Psoas muscle (tissue), 8 donors: Measurements from ENCODE around the gene P2RY6. TPM values are rescaled to one million over a fixed set of nuclear protein-coding genes. Genes with fewer than 3 reads are reported as not detected.

ENCODE experiments used
- ATAC-seq, 4 donors: fragments of 200-7000 bp; cut with Tn5 transposase; one replicate each; pipeline ENCODE4 v1.9.1; 2020; ENCODE audit warnings: moderate library complexity in 3 of 4, mild to moderate bottlenecking in 2 of 4
- DNase-seq, 2 donors: peaks; one replicate each; pipeline ENCODE4 v3.0.0-alpha.2; 2020
- H3K27ac ChIP-seq: fragments of 200-600 bp; one replicate; pipeline ENCODE4 v1.8.0; 2022
- H3K27me3 ChIP-seq, 3 donors: fragments of 200-600 bp in 1 of 3; one replicate each; pipeline versions ENCODE4 v1.6.1 to v1.8.0; 2013 to 2022; ENCODE audit warnings: low read length in 2 of 3, mild to moderate bottlenecking in 2 of 3, moderate library complexity in 1 of 3; ENCODE audit not compliant: insufficient read depth in 3 of 3
- H3K36me3 ChIP-seq, 2 donors: fragments of 200-600 bp in 1 of 2; one replicate each; pipeline versions ENCODE4 v1.6.1 to v1.8.0; 2013 to 2022; ENCODE audit warnings: low read depth in 1 of 2, mild to moderate bottlenecking in 1 of 2, moderate library complexity in 1 of 2; ENCODE audit not compliant: insufficient read depth in 1 of 2
- H3K4me1 ChIP-seq: fragments of 200-600 bp; one replicate; pipeline ENCODE4 v1.8.0; 2022
- H3K4me3 ChIP-seq: fragments of 200-600 bp; one replicate; pipeline ENCODE4 v1.8.0; 2022; ENCODE audit warnings: mild to moderate bottlenecking
- H3K9me3 ChIP-seq: fragments of 200-600 bp; one replicate; pipeline ENCODE4 v1.8.0; 2022
- CTCF ChIP-seq: fragments of 200-600 bp; IDR thresholded peaks from one replicate; pipeline ENCODE4 v1.8.0; 2022; ENCODE audit warnings: antibody characterized with exemption
- WGBS, 3 donors: extraction: QIAGEN DNeasy Blood & Tissue Kit; methylation state at CpG; one replicate each; pipeline versions ENCODE4 v1.1.6 to v1.1.7; 2013; 5-methylcytosine and 5-hydroxymethylcytosine counted together
- intact Hi-C, 2 donors: fragments of 100-400 bp; cut with DNase I; formaldehyde crosslinking; loops; one replicate each; pipeline versions ENCODE4 v1.11.0 to v1.14.2; 2022
- polyA plus RNA-seq, 3 donors: library from polyadenylated mRNA; stranded (reverse); fragments of 200-250 nt; gene quantifications; one replicate each; pipeline ENCODE4 v1.2.3, GENCODE V29; 2013
- total RNA-seq, 4 donors: library from RNA; stranded (reverse); fragmentation: NEBNext Ultra II Directional in 2 of 4; extraction: Animal tissue kit (Norgen Biotek cat#: 25700) in 2 of 4; gene quantifications; one replicate each; pipeline versions ENCODE4 v1.2.1 to v1.2.4, GENCODE V29; 2021 to 2023
- donor health status: healthy with polysubstance abuse.
- donor health status: DM: no; HTN: no; CAD: no; lungs with moderate emphysema.
- donor health status: Bipolar disorder and iron deficiency.
- donor health status: healthy.
- donor health status: DM: yes; HTN: yes; CAD: no.
- donor health status: DM: no; HTN: no; CAD: no.
- donor health status: DM: no; HTN: no; CAD: no.
- donor health status: DM: yes; HTN: yes; CAD: no.

P2RY6 gene
- total and polyA plus RNA-seq, 7 donors: 0.59 to 2.5 (median 1.3) TPM

GRCh38 chr11:73308003-73308960 is 36.1 kb downstream of the P2RY6 start, which contains the start of gene ARHGEF17:
Gene ARHGEF17, plus strand, starts transcription at chr11:73308276. Its CDS starts 363 bp downstream, at chr11:73308639.
- ATAC-seq: peak; percentile 35 to 48 (median 38)
- peak within 1 kb of the TSS; percentile 82 for H3K27ac ChIP-seq
- peak; percentile 74 to 82 for DNase-seq
- WGBS, 3 donors: 0 to 1% (median 1%) methylated on average over 60 to 105 of the region's 105 CpGs
- TF ChIP-seq CTCF: no peak
- H3K27me3 ChIP-seq: peaks cover 0 to 5% (median 4%) of the 10 kb centered on the region in 3 donors
- H3K36me3 ChIP-seq: no peaks in the 10 kb centered on the region
- peaks cover 9% of the 10 kb centered on the region for H3K4me1 ChIP-seq
- intact Hi-C loops: no loop called here
- H3K9me3 ChIP-seq: no peaks in the 10 kb centered on the region
- H3K4me3 ChIP-seq: peak within 1 kb of the TSS; percentile 80

- Histone ChIP-seq H3K27ac (peak overlapping the region; percentile 82), H3K9me3 (no peaks in the 10 kb centered on the region), H3K4me1 (peaks cover 16% of the 10 kb centered on the region), H3K36me3 (no peaks in the 10 kb centered on the region), H3K4me3 (peak overlapping the region; percentile 80), H3K27me3 (peaks cover 0 to 5% (median 4%) of the 10 kb centered on the region in 3 donors)
- DNase-seq (peak; percentile 91), ATAC-seq (peak; percentile 42 to 80 (median 72))
- 14 to 25% (median 20%) methylated on average over 46 to 78 of the region's 78 CpGs for WGBS, 3 donors
- TF ChIP-seq CTCF: no peak
- intact Hi-C loops: no loop called here
Measured at GRCh38 chr11:73308961-73309919, 37.1 kb downstream of the P2RY6 start.

- peaks cover 0 to 5% (median 4%) of the 10 kb centered on the region in 3 donors for H3K27me3 ChIP-seq
- H3K27ac ChIP-seq: peak overlapping the region; percentile 30
- 82 to 87% (median 86%) methylated on average over 16 of the region's 16 CpGs for WGBS, 3 donors
- H3K4me3 ChIP-seq: peak overlapping the region; percentile 80
- H3K4me1 ChIP-seq: peaks cover 16% of the 10 kb centered on the region
- no peak for ATAC-seq
- DNase-seq: peak in 1 of 2 donors; percentile 53
- H3K9me3 ChIP-seq: no peaks in the 10 kb centered on the region
- no peak for TF ChIP-seq CTCF
- intact Hi-C loops: no loop called here
- H3K36me3 ChIP-seq: no peaks in the 10 kb centered on the region
Measured at GRCh38 chr11:73310076-73310475, 37.9 kb downstream of the P2RY6 start.

- no peak for ATAC-seq
- 78 to 81% (median 79%) methylated on average over 21 to 22 of the region's 22 CpGs for WGBS, 3 donors
- intact Hi-C loops: no loop called here
- DNase-seq: peak in 1 of 2 donors; percentile 42
- H3K4me3 ChIP-seq: peak overlapping the region; percentile 80
- TF ChIP-seq CTCF: no peak
- no peaks in the 10 kb centered on the region for H3K9me3 ChIP-seq
- H3K27ac ChIP-seq: peak overlapping the region; percentile 30
- H3K27me3 ChIP-seq: peaks cover 0 to 5% (median 4%) of the 10 kb centered on the region in 3 donors
- peaks cover 16% of the 10 kb centered on the region for H3K4me1 ChIP-seq
- H3K36me3 ChIP-seq: no peaks in the 10 kb centered on the region
Measured at GRCh38 chr11:73310661-73311393, 38.7 kb downstream of the P2RY6 start.
